ENCODE results near the gene EIF4G1. TPM values are rescaled to one million over a fixed set of nuclear protein-coding genes. Genes with fewer than 3 reads are reported as not detected.

Gene EIF4G1
- total RNA-seq, 1 experiment from 2014 or later = 211 TPM

GRCh38 chr3:184354121-184354728, 39.8 kb downstream of the EIF4G1 start:
- peak; percentile 64 for DNase-seq (ENCODE audit: low read depth, low spot score)
- in situ Hi-C loops (cut with HindIII; ENCODE audit: low pct_unique_long_range_greater_than_20kb, low sequenced_read_pairs) = loop anchor here (25.0 kb wide), 1 partner anchor 183 kb away; no protein-coding TSS in a partner anchor

GRCh38 chr3:184354754-184355153, 40.3 kb downstream of the EIF4G1 start:
- no peak for DNase-seq (ENCODE audit: low read depth, low spot score)
- in situ Hi-C loops (cut with HindIII; ENCODE audit: low pct_unique_long_range_greater_than_20kb, low sequenced_read_pairs) = loop anchor here (25.0 kb wide), 1 partner anchor 183 kb away; no protein-coding TSS in a partner anchor

GRCh38 chr3:184355261-184356040, 41.0 kb downstream of the EIF4G1 start:
- in situ Hi-C loops (cut with HindIII; ENCODE audit: low pct_unique_long_range_greater_than_20kb, low sequenced_read_pairs) = loop anchor here (25.0 kb wide), 1 partner anchor 182 kb away; no protein-coding TSS in a partner anchor
- DNase-seq (ENCODE audit: low read depth, low spot score) = no peak

GRCh38 chr3:184357248-184358123, 43.1 kb downstream of the EIF4G1 start:
- no peak for DNase-seq (ENCODE audit: low read depth, low spot score)
- in situ Hi-C loops (cut with HindIII; ENCODE audit: low pct_unique_long_range_greater_than_20kb, low sequenced_read_pairs) = loop anchor here (25.0 kb wide), 1 partner anchor 180 kb away; no protein-coding TSS in a partner anchor

- in situ Hi-C loops (cut with HindIII; ENCODE audit: low pct_unique_long_range_greater_than_20kb, low sequenced_read_pairs) = loop anchor here (25.0 kb wide), 1 partner anchor 179 kb away; no protein-coding TSS in a partner anchor
- no peak for DNase-seq (ENCODE audit: low read depth, low spot score)
These were observed 43.8 kb downstream of the EIF4G1 start for GRCh38 chr3:184358124-184358767.

- no peak for DNase-seq (ENCODE audit: low read depth, low spot score)
- in situ Hi-C loops (cut with HindIII; ENCODE audit: low pct_unique_long_range_greater_than_20kb, low sequenced_read_pairs) = loop anchor here (25.0 kb wide), 1 partner anchor 178 kb away; no protein-coding TSS in a partner anchor
These were observed 44.5 kb downstream of the EIF4G1 start for GRCh38 chr3:184358921-184359350.

GRCh38 chr3:184359610-184360009, 45.2 kb downstream of the EIF4G1 start:
- in situ Hi-C loops (cut with HindIII; ENCODE audit: low pct_unique_long_range_greater_than_20kb, low sequenced_read_pairs) = loop anchor here (25.0 kb wide), 1 partner anchor 178 kb away; no protein-coding TSS in a partner anchor
- peak; percentile 15 for DNase-seq (ENCODE audit: low read depth, low spot score)

- in situ Hi-C loops (cut with HindIII; ENCODE audit: low pct_unique_long_range_greater_than_20kb, low sequenced_read_pairs) = loop anchor here (25.0 kb wide), 1 partner anchor 177 kb away; no protein-coding TSS in a partner anchor
- DNase-seq (ENCODE audit: low read depth, low spot score) = no peak
These were observed 45.9 kb downstream of the EIF4G1 start for GRCh38 chr3:184360070-184360928.

GRCh38 chr3:184360929-184361531, 46.6 kb downstream of the EIF4G1 start:
- in situ Hi-C loops (cut with HindIII; ENCODE audit: low pct_unique_long_range_greater_than_20kb, low sequenced_read_pairs) = loop anchor here (25.0 kb wide), 1 partner anchor 176 kb away; no protein-coding TSS in a partner anchor

GRCh38 chr3:184361532-184361931, 47.1 kb downstream of the EIF4G1 start, which contains the start of the genes CLCN2 and POLR2H:
TSS of gene CLCN2 (minus strand) at chr3:184361605. CDS start at chr3:184361479, 126 bp downstream.
TSS of gene POLR2H (plus strand) at chr3:184361710. CDS start at chr3:184363493, 1,783 bp downstream.
- in situ Hi-C loops (cut with HindIII; ENCODE audit: low pct_unique_long_range_greater_than_20kb, low sequenced_read_pairs) = loop anchor here (25.0 kb wide), 1 partner anchor 176 kb away; no protein-coding TSS in a partner anchor
- peak; percentile 41 for DNase-seq (ENCODE audit: low read depth, low spot score)

More at GRCh38 chr3:184360929-184361531, 46.6 kb downstream of the EIF4G1 start:
- no peak for DNase-seq (ENCODE audit: low read depth, low spot score)

- peak; percentile 68 for DNase-seq (ENCODE audit: low read depth, low spot score)
- in situ Hi-C loops (cut with HindIII; ENCODE audit: low pct_unique_long_range_greater_than_20kb, low sequenced_read_pairs) = loop anchor here (25.0 kb wide), 1 partner anchor 175 kb away; no protein-coding TSS in a partner anchor
These were observed 47.7 kb downstream of the EIF4G1 start for GRCh38 chr3:184361932-184362667.

- peak; percentile 98 for DNase-seq (ENCODE audit: low read depth, low spot score)
- in situ Hi-C loops (cut with HindIII; ENCODE audit: low pct_unique_long_range_greater_than_20kb, low sequenced_read_pairs) = loop anchor here (25.0 kb wide), 1 partner anchor 174 kb away; no protein-coding TSS in a partner anchor
These were observed 48.5 kb downstream of the EIF4G1 start for GRCh38 chr3:184362668-184363546.

- DNase-seq (ENCODE audit: low read depth, low spot score) = no peak
- in situ Hi-C loops (cut with HindIII; ENCODE audit: low pct_unique_long_range_greater_than_20kb, low sequenced_read_pairs) = loop anchor here (25.0 kb wide), 1 partner anchor 171 kb away; no protein-coding TSS in a partner anchor
These were observed 52.3 kb downstream of the EIF4G1 start for GRCh38 chr3:184366619-184367289.
